Common myeloid progenitor, CD34-positive (primary cell): ENCODE results near the gene CD1C.
"Not testable (repeated sequence)": the region's sequence is repeated elsewhere in the genome, so short reads cannot be mapped to it uniquely, and the experiment has no call there.

ENCODE experiments used
- CTCF ChIA-PET: fragments of 350-600 bp; sonication (Branson Sonifier 250); formaldehyde crosslinking; loops from one replicate; lab custom pipeline; 2021; ENCODE audit warnings: antibody characterized with exemption; lab: Charles Lee
- POLR2A ChIA-PET: fragments of 350-600 bp; sonication (Branson Sonifier 250); formaldehyde crosslinking; loops from one replicate; lab custom pipeline; 2021; ENCODE audit warnings: antibody characterized with exemption; lab: Charles Lee
- DNase-seq, 3 donors: peaks; one replicate each; pipeline versions ENCODE4 v3.0.0 to v3.0.0-alpha.2; 2013
- H3K27ac ChIP-seq, 2 experiments: 1 replicate in 1 of 2; 2 replicates in 1 of 2; pipeline ENCODE4 v1.7.0; 2013; ENCODE audit warnings: inconsistent platforms in 2 of 2, low read length in 2 of 2, mild to moderate bottlenecking in 2 of 2, low read depth in 1 of 2, moderate library complexity in 1 of 2; ENCODE audit not compliant: severe bottlenecking in 2 of 2, insufficient read depth in 1 of 2, poor library complexity in 1 of 2
- H3K27me3 ChIP-seq, 5 experiments: replicated peaks in 2 of 5; 1 replicate in 3 of 5; 2 replicates in 2 of 5; pipeline versions ENCODE4 v1.6.1 to v1.7.0; 2013; ENCODE audit warnings: low read length in 4 of 5, mild to moderate bottlenecking in 2 of 5, moderate library complexity in 2 of 5, inconsistent platforms in 1 of 5; ENCODE audit not compliant: insufficient read depth in 5 of 5, control insufficient read depth in 4 of 5
- H3K36me3 ChIP-seq, 4 experiments: 1 replicate in 2 of 4; 2 replicates in 2 of 4; pipeline versions ENCODE4 v1.6.1 to v1.7.0; 2013; ENCODE audit warnings: low read length in 3 of 4, control low read depth in 1 of 4, mild to moderate bottlenecking in 1 of 4; ENCODE audit not compliant: control insufficient read depth in 4 of 4, insufficient read depth in 4 of 4
- H3K4me1 ChIP-seq, 4 experiments: 1 replicate in 3 of 4; 2 replicates in 1 of 4; pipeline versions ENCODE4 v1.6.1 to v1.7.1; 2013; ENCODE audit warnings: low read length in 3 of 4, mild to moderate bottlenecking in 3 of 4, control low read depth in 1 of 4, inconsistent platforms in 1 of 4, moderate library complexity in 1 of 4; ENCODE audit not compliant: control insufficient read depth in 4 of 4, insufficient read depth in 4 of 4; ENCODE audit errors: control extremely low read depth in 1 of 4
- H3K4me3 ChIP-seq, 7 experiments: 1 replicate in 4 of 7; 2 replicates in 3 of 7; pipeline versions ENCODE4 v1.5.1 to v1.7.0; 2013; ENCODE audit warnings: mild to moderate bottlenecking in 7 of 7, low read length in 6 of 7, moderate library complexity in 6 of 7, inconsistent platforms in 2 of 7, low read depth in 2 of 7, control low read depth in 1 of 7; ENCODE audit not compliant: insufficient read depth in 4 of 7, control insufficient read depth in 1 of 7; ENCODE audit errors: extremely low read depth in 1 of 7
- H3K9me3 ChIP-seq, 5 experiments: 1 replicate in 4 of 5; 2 replicates in 1 of 5; pipeline versions ENCODE4 v1.6.1 to v1.7.1; 2013; ENCODE audit warnings: low read length in 4 of 5, mild to moderate bottlenecking in 2 of 5, inconsistent platforms in 1 of 5, low read depth in 1 of 5, moderate library complexity in 1 of 5; ENCODE audit not compliant: control insufficient read depth in 4 of 5, insufficient read depth in 2 of 5; ENCODE audit errors: control extremely low read depth in 1 of 5
- WGBS: methylation state at CpG from one replicate; pipeline ENCODE4 v1.1.5; 2013; ENCODE audit not compliant: insufficient coverage; 5-methylcytosine and 5-hydroxymethylcytosine counted together

CD1C gene

GRCh38 chr1:158331106-158331425 is 41.3 kb downstream of the CD1C start:
- ChIA-PET POLR2A (interaction anchor here (0.6 kb wide), 1 partner anchor 665 kb away, joined by 3 read pairs; no protein-coding TSS in a partner anchor), CTCF (interaction anchor here (1.0 to 4.2 kb wide), 2 partner anchors 82 to 127 kb away, joined by 3 to 61 read pairs; no protein-coding TSS in a partner anchor)
- no peaks in the 10 kb centered on the region for H3K9me3 ChIP-seq
- H3K4me3 ChIP-seq, result no peak overlapping the region
- 89% methylated on average over 1 of the region's 1 CpG for WGBS
- H3K36me3 ChIP-seq, result no peaks in the 10 kb centered on the region
- peaks cover 0 to 13% (median 0%) of the 10 kb centered on the region in 4 experiments for H3K4me1 ChIP-seq
- DNase-seq, result no peak
- H3K27ac ChIP-seq, result no peak overlapping the region
- H3K27me3 ChIP-seq, result peaks cover 0 to 13% (median 6%) of the 10 kb centered on the region in 5 experiments

- ChIA-PET CTCF (interaction anchor here (1.0 to 4.2 kb wide), 2 partner anchors 83 to 127 kb away, joined by 3 to 61 read pairs; no protein-coding TSS in a partner anchor), POLR2A (interaction anchor here (0.6 kb wide), 1 partner anchor 665 kb away, joined by 3 read pairs; no protein-coding TSS in a partner anchor)
- no peak for DNase-seq
- H3K36me3 ChIP-seq, result no peaks in the 10 kb centered on the region
- H3K27ac ChIP-seq, result no peak within 1 kb of the TSS
- H3K4me1 ChIP-seq, result peaks cover 0 to 13% (median 0%) of the 10 kb centered on the region in 4 experiments
- no CpG with 5 or more reads among the region's 2 CpGs for WGBS
- H3K27me3 ChIP-seq, result peaks cover 0 to 13% (median 6%) of the 10 kb centered on the region in 5 experiments
- no peak within 1 kb of the TSS for H3K4me3 ChIP-seq
- H3K9me3 ChIP-seq, result no peaks in the 10 kb centered on the region
Observed at GRCh38 chr1:158331481-158332150, 41.9 kb downstream of the CD1C start, which contains the start of gene CD1B. Gene CD1B, minus strand, starts transcription at chr1:158331531. Its CDS starts 108 bp downstream, at chr1:158331423.

GRCh38 chr1:158333405-158334155 is 43.9 kb downstream of the CD1C start:
- CTCF ChIA-PET, result interaction anchor here (0.8 kb wide), 1 partner anchor 20 kb away, joined by 3 read pairs; no protein-coding TSS in a partner anchor
- POLR2A ChIA-PET, result no interaction called here

GRCh38 chr1:158334526-158335212 is 44.9 kb downstream of the CD1C start:
- POLR2A ChIA-PET, result no interaction called here
- CTCF ChIA-PET, result interaction anchor here (0.8 kb wide), 1 partner anchor 18 kb away, joined by 3 read pairs; no protein-coding TSS in a partner anchor
- Histone ChIP-seq H3K9me3 (peaks cover 0 to 2% (median 0%) of the 10 kb centered on the region in 5 experiments), H3K27me3 (peaks cover 0 to 13% (median 3%) of the 10 kb centered on the region in 5 experiments), H3K36me3 (no peaks in the 10 kb centered on the region), H3K4me1 (peaks cover 0 to 13% (median 0%) of the 10 kb centered on the region in 4 experiments), H3K4me3 (no peak overlapping the region), H3K27ac (no peak overlapping the region)
- no peak for DNase-seq
- WGBS, result 50% methylated on average over 2 of the region's 2 CpGs

More at GRCh38 chr1:158333405-158334155, 43.9 kb downstream of the CD1C start:
- Histone ChIP-seq H3K4me1 (peaks cover 0 to 13% (median 0%) of the 10 kb centered on the region in 4 experiments), H3K36me3 (no peaks in the 10 kb centered on the region), H3K27ac (no peak overlapping the region), H3K9me3 (peaks cover 0 to under 1% (median 0%) of the 10 kb centered on the region in 5 experiments), H3K27me3 (peaks cover 0 to 13% (median 3%) of the 10 kb centered on the region in 5 experiments), H3K4me3 (no peak overlapping the region)
- WGBS, result no CpG with 5 or more reads among the region's 8 CpGs
- peak in 2 of 3 donors; percentile 6 to 17 for DNase-seq

GRCh38 chr1:158335213-158335532 is 45.5 kb downstream of the CD1C start:
- POLR2A ChIA-PET, result no interaction called here
- no peak for DNase-seq

GRCh38 chr1:158336413-158336812 is 46.7 kb downstream of the CD1C start:
- H3K27ac ChIP-seq, H3K36me3 ChIP-seq, POLR2A ChIA-PET, H3K4me3 ChIP-seq, H3K27me3 ChIP-seq, H3K9me3 ChIP-seq, DNase-seq: not testable (repeated sequence)
- H3K4me1 ChIP-seq, result peaks cover 0 to 13% (median 0%) of the 10 kb centered on the region in 4 experiments
- CTCF ChIA-PET, result interaction anchor here (1.1 kb wide), 1 partner anchor 218 kb away, joined by 3 read pairs; no protein-coding TSS in a partner anchor
- 74% methylated on average over 7 of the region's 7 CpGs for WGBS

More at GRCh38 chr1:158335213-158335532, 45.5 kb downstream of the CD1C start:
- Histone ChIP-seq H3K36me3 (no peaks in the 10 kb centered on the region), H3K27ac (no peak overlapping the region), H3K4me1 (peaks cover 0 to 13% (median 0%) of the 10 kb centered on the region in 4 experiments), H3K4me3 (no peak overlapping the region), H3K27me3 (peaks cover 0 to 12% (median 3%) of the 10 kb centered on the region in 5 experiments), H3K9me3 (peaks cover 0 to 2% (median 0%) of the 10 kb centered on the region in 5 experiments)
- CTCF ChIA-PET, result interaction anchor here (0.8 kb wide), 1 partner anchor 131 kb away, joined by 3 read pairs; no protein-coding TSS in a partner anchor
